NCI-H1417 (cell line): Measurements from ENCODE around the gene PDE11A.
A peak's percentile ranks its signal among the peaks of the same experiment; 100 is the strongest.

Experiments used
- DNase-seq, 3 experiments: peaks; one replicate each; lab custom pipeline; 2025; lab: John Stamatoyannopoulos, UW

PDE11A gene

DNA sequence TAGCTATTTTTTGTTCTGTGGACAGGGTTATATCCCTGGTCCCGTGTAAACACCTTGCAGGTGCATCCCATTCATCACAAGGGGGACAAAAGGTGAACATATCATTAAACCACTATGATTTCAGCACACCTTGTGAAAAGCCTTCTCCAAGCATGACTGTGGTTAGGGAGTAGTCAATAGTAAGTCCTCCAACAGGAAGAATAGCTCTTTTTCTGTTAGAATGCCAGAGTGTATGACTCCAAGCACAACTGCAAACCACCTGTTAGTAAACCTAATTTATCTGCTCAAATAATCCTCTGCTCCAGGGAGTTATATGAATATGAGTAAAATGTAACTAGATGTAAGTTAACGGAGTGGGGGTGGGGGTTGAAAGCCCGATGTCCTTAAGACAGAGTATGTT is 439.5 kb downstream of the PDE11A start:
- peak in 2 of 3 experiments; percentile 18 to 38 for DNase-seq

DNA sequence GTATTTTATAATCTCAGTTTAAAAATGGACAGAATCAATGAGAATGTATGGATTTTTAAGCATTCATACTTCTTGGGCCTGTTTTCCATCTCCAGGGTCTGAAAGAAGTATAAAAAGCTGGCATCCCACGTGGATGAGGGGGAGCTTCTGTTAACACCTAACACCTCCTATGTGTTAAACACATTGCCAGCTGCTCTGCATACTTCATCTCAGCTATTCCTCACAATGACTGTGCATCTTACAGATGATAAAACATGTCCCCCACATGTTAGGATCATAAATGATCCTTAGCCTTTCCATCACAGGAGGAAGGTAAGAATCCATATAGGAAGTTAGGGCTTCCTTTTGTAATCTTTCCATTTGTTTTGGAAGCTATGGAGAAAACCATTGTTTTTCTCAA is 440.9 kb downstream of the PDE11A start:
- DNase-seq: no peak

DNA sequence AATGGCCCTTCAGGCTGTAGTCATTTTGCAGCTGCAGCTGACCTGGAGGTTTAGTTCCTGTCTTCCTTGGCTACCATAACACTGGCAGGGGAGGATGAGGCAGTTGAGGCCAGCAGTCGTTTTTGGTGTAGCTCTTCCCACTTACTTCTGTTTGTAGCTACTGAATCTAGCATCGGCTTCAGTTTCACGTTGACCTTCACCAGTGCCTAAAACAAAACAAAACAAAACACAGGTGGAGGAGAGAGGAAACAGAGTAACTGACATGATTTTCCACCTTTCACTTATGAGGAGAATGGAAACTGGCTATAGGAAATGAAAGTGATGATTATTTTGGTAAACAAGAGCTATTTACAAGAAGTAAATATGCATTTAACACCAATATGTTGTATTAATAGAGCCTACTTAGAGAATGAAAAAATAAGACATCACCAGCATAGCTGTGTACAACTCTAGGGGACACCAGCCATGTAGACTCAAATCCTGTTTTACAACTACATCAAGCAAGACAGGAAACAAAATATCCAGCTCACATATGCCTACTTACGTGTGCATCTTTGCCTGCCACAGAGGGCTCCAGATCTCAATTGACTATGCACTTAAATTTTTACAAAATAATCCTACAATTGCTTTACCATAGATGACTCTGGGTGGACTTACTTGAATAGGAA is 443.1 kb downstream of the PDE11A start:
- no peak for DNase-seq

DNA sequence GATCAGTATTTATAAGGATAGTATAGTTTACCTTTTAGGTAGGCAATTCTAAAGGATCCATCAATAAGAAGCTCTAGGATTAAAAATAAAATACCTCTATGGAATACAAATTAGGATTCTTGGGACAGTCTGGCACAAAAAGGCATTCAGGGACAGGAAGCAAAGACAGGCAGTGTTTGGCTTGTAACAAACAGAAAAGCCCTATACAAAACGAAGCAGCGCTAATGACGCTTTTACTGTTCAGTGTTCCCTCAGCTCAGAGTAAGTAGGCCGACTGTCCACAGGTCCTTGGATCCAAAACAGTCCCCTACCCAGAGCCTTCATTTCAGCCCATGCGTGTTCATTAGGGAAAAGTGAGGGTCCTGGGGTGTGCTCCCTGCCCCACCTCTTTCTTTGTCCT is 443.7 kb downstream of the PDE11A start:
- no peak for DNase-seq

DNA sequence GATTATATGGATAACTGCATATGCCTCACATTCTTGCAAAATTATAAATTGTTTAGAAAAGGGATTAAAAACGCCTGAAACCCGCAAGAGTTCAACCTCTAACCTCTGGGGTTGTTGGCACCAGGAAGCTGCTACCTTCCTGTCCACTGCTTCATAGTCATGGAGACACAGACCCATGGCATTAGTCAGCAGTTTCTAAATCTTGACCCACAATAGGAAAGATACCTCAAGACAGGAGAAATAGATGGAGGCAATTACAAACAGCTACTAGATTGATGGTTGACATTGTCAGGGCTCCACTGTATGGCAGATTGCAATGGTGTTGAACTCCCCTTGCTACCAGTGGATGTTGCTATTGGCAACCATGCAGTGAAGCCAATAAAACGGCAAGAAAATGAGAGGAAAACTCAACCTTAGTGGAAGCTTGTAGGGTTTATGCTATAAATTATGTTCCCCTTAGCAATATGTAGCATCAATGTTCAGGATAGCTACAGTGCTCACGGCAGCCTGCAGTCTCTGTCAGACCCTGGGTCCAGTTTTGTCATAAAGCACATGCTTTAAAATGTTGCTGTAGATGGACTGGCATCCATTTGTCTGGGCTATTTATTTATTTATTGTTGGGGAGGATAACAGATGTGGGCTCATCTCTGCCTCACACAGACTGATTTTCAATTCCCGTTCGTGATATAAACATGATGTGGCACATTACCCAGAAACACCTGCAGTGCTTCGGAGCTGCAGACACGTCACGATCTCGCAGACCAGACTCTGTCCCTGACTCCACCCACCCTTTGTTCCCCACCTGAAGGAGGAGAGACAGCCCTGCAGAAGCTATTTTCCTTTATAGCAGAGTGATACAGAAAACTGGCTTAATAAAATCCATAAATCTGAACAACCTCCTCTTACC is 446.6 kb downstream of the PDE11A start:
- DNase-seq: peak; percentile 14 to 62 (median 59)

DNA sequence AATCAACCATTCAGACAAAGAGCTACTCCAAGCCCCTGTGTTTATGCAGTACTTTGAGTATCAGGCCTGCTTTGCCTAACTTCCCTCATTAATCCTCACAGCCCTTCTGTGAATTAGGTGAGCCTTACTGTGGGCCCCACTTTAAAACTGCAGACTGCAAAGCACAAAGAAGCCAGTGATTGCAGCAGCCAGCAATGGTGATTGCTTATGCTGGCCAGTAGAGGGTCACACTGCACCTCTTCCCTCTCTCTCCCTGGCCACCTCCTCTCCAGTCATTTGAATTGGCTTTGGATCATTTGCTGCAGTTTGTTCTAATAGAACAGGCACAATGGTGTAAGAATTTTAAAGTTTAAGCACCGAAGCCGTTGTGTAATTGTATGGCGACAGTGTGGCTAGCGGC is 450.1 kb downstream of the PDE11A start:
- peak in 1 of 3 experiments; percentile 18 for DNase-seq

DNA sequence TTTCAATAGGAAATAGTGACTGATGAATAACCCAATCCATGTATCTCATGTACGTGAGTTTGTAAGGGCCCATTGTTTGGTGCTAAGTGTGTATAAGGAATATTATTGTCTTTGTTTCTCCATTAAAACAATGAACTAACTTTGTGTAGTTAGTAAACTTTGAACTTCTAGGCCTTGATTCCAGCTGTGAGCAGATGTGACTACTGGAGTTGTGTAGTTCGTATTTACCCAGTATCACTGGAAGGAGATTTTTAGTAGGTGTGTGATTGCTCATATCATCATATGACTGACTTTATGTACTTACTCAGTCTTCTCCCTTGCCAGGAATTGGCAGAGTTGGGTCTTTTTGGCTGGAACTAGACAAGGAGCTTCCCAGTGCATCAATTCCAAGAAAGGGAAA is 452.6 kb downstream of the PDE11A start:
- no peak for DNase-seq

DNA sequence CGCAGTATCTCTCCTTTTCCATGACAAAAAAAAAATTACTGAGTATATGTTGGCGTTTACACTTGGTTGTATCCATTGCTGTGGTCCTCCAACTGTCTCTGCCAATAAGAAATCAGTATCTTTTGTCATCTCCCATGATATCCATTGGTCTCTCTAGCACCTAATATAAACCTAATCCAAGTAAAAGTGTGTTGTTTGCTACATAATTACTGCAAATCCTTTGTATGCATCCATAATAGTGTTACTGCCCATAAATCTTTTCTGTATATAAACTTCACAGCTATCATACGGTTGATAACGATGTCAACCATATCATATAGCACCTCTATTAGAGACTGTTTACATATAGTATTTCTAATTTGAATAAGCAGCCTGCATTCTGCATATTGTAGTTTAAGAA is 453.1 kb downstream of the PDE11A start:
- DNase-seq: peak in 1 of 3 experiments; percentile 57

DNA sequence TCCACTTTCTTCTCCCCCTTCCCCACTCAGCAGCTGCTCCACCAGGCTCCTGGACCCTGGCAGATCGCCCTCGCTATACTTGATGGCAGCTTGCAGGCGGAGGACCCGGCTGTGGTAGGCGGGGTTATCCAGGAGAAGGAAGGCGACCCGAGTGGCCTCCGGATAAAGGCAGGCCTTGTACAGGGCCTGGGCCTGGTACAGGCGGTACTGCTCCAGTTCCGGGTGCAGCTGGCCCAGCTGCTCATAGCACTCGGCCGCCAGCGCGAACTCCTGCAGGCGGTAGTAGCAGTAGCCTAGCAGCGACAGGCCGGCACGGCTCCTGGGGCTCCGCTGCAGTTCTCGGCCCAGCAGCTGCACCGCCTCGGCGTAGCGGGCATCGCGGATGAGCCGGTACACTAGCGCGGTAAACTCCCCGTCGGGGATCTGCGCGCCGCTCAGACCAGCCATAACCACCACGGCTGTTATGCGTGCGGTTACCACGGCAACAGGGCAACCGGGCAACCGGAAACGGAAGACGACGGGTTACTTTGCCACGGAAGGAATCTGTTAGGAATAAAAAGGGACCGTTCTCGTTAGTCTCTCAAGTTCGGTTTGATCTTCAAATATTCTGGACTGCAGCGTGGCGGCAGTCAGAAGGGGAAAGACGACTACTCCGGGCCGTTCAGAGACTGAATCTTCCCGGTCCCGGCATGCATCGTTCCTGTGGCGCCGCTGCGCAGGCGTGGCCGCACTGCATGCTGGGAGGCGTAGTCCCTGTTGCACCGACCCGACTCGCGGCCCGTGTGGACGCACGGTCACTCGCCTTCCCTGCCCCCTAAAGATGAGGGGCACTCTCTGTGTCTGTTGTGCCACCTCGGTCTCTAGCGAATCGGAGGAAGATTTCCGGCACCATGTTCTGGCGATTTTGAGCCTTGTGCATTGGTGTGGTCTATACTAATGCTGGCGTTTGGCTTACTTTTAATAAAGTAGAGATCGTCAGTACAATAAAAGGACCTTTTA is 454.0 kb downstream of the PDE11A start:
- peak; percentile 81 to 98 (median 97) for DNase-seq

DNA sequence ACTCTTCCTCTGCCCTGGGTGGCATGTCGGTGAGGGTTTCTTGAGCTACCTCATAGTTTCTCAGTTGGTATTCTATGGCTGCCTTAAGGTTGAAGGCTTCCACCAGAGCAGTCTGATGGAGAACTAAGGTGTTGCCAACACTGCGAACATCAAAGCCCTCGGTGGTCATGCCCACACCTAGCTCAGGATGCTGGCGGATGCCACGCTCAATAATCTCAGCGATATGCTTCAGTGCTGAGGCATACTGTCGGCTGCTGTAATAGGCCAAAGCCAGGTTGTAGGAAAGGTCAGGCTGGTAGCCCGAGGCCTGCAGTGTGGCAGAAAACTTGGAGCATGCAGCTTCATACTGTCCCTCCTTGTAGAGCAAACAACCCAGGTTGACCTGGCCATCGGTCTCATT is 454.7 kb downstream of the PDE11A start:
- DNase-seq: no peak

DNA sequence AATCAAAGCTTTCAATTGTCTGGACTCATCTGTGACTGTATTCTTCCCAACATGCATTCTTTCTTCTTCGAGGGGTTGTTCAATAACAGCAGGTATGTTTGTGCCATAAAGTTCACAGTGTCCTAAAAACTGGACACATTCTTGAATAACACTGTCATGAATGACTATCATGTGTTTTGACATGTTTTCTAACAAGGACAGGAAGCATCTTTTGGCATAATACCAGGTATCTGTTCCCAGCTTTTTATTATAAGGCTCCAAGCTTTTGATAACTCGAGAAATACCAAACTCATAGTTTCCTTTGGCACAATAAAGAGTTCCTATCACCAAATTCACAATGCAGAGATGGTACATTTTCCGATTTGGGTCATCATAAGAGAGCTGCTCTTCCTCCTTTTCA is 455.8 kb downstream of the PDE11A start:
- DNase-seq: no peak

DNA sequence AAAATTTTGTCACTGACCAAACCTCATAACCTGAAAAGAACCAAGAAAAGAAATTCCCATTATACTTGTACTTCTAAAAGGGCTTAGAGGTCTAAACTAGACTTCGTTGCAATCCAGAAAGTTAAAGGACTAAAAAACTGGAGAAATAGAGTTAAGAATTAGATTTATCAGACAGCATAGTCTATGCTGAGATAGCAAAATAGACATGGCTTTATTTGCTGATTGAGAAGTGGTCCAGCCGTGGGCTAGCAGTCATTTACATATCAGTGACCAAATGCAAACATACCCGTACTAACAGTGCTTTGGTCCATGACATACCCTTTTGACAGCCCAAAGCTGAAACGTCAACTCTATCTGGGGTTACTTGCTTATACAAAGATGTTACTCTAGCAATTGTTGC is 456.5 kb downstream of the PDE11A start:
- no peak for DNase-seq

DNA sequence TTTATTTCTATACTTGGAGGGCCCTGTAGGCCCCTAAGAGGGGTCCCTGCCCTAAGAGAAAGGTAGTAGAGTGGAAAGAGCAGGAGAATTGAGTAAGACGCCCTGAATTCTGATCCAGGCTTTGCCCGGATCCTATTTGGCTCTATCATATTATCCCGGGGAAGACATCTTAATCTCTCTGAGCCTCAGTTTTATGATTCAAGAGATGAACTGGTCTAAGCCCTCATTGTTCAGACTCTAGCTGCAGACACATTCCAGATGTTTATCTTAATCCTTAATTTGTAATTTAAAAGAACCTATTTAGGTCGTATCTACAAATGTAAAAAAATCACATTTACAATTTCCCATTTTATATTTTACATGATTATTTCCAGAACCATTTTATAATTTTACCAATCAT is 459.9 kb downstream of the PDE11A start:
- no peak for DNase-seq

DNA sequence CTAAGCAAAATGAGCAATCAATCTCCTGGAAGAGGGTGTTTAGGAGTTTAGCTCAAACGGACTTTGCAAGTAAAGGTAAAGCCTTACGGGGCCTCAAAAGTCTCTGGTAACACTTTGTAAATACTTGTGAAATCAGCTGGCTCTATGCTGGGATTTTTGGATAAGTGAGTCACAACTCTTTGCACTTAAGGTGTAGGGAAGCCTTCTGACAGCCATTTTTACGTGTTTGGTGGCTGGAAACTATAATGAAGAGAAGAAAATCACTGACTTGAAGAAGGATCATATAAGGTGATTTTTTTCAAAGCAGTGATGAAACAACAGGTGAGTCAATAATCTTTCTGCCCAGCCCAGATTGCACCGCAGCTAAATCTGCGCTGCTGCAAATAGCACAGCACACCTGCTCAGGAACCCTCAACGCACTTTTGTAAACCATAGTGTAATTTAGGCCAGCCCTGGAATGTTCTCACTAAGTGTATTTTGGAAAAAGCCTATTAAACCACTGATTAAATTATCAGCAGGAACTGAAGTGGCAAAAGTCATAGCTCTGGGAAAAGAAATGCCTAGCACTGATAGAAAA is 461.2 kb downstream of the PDE11A start:
- peak in 2 of 3 experiments; percentile 5 to 35 for DNase-seq

DNA sequence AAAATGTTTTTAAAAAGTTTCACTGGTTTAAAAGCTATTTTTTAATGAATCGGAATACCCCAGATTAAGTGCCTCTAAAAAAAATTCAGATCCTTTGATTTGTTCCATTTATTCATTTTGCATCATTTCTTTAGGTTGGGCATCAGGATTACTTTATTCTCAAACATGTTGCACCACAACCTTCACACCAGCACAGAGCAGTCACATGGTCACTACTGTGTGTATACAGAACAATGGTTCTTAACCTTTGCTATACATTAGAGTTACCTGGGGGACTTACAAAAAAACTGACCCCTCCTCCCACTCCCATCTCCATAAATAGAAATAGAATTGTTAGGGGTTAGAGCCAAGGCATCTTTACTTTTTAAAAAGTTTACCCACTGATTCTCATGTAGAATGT is 461.8 kb downstream of the PDE11A start:
- DNase-seq: no peak

DNA sequence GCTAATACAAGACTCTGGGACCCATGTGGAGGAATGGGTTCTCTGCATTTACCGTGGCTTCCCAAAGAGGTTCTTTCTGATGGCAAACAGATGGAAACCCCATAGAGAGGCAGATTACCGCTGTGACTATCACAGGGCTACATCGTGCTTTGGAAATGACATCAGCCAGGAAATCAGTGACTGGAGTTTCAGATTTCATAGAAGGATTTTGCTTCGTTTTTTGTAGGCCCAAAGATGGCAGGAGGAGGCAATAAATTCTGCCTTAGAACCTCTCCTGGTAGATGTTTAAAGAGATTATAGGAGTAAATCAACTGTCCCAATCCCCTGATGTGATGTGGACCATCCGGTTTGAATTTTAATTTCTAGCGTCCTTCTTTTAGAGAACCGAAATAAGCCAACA is 465.9 kb downstream of the PDE11A start:
- no peak for DNase-seq

DNA sequence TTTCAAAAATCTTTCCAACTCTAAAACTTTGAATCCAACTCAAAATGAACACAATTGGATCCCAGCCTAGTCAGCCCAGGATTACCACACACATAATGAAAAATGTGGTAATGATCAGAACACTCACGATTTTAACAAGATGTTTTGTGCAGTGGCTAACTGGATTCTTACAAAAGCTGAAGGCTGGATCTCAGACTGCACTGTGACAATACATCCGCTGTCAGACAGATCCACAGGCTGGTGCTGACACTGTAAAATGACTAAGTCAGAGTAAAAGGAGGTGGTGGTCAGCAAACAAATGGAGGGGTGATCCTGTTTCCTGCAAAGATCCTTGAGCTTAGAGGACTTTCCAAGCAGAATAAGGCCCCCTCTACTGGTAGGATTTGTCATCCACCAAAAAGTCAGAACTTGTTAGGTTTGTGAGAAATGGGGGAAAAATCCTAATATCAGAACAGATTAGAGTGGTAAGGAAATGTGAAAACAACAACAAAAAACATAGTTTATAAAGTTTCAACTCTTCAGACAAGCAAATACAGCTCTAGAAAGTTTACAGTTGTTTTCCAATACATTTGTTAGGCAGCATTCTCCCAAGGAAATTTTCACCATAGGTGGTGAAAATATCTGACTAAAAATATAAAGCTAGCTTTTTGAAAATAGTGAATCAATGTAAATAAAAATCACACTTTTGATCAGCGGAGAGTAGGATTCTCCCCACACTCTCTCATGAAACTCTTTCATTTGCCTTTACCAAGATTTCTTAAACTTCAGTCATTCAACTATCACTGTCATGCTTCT is 468.1 kb downstream of the PDE11A start:
- peak; percentile 8 to 66 (median 9) for DNase-seq

DNA sequence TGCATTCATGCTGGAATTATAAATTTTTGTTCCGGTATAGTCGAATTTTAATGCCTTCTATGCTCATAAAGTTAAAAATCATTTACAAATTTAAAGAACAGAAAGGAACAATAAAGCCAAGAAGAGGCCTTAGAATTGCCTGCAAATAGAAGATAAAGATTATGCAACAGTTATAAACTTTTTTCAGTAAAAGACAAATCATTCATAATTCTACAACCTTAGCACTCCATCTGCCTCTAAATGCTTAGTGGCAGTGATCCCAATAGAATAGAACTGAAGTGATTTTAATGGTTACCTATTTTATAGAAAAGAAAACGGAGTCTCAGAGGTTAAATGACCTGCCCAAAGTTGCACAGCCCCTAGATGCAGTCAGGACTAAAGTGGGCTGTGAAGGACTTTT is 468.8 kb downstream of the PDE11A start:
- DNase-seq: no peak

DNA sequence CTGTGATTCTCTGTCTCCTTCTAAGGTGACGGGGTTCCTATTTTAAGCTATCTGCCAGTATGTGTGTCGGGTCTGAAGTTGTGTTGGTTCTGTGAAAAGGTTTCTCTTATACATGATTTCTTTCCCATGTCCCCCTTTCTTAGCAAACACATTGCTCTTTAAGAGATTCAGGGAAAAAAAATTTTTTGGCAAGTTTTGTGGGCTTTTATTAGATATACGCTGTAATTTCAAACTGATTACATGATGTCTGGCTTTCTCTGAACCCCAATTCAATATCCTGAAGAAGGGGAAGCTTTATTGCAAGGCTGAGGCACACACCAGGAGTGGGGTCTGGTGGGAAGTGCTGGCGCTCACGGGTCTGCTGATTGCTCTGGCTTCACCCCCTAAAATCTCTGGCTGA is 469.4 kb downstream of the PDE11A start:
- no peak for DNase-seq

DNA sequence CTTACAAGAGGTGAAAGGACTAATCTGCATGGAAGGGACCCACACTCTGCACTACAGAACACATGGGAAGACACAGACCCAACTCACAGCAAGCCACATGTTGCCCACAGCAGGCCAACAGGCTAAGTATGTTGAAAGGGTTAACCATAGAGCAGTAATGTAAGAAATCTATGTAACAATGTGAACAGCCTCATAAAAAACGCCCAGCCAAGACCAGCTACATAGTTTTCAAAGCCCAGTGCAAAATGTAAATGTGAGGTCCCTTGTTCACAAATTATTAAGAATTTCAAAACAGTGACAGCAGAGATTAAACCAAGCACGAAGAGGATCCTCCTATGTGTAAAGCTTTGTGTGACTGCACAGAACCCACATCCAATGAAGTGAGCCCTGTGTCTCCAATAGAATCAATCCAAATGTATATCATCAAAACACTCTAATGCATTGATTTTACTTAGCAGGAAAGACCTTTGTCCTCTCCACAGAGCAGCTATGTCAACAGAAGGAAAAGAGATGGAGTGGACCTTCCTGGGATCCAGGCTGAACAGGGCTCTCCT is 469.9 kb downstream of the PDE11A start:
- DNase-seq: no peak

DNA sequence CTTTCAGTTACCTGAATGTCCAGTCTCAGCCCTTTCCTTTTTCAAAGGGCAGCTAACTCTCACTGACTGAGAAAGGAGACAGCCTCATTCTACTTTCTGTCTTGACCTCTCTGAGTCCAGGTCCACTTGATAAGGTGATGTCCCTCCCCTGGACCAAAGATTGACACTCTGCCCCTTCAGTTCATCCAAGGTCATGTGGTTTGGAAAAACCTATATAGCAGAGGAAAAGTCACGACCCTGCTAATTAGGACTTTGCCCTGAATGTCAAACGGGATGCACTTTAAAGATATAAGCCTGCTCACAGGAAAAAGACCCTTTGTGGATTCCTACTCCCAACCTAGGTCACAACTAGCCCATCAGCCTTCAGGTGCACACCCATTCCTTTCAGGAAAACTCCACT is 471.7 kb downstream of the PDE11A start:
- DNase-seq: no peak
